HCT116 (cell line): ENCODE data around the gene YDJC. TPM values are rescaled to one million over a fixed set of nuclear protein-coding genes. Genes with fewer than 3 reads are reported as not detected.

Experiments
- ATAC-seq: fragments of 200-7000 bp; cut with Tn5 transposase; 2 replicates; pipeline ENCODE4 v1.9.1; 2020; ENCODE audit warnings: mild to moderate bottlenecking, moderate library complexity
- BruUV-seq: library from RNA; stranded (reverse); fragments of 400-500 nt; replicated peaks from 2 replicates; lab custom pipeline; 2021; lab: Mats Ljungman, UMichigan
- CTCF ChIA-PET: fragments of 300-600 bp; sonication (Branson Sonifier 250); formaldehyde crosslinking; loops from one replicate; lab custom pipeline; 2021; ENCODE audit warnings: antibody characterized with exemption; lab: Charles Lee
- POLR2A ChIA-PET: fragments of 300-600, 350-600 bp; sonication (Branson Sonifier 250); formaldehyde crosslinking; loops from one replicate; lab custom pipeline; 2021; ENCODE audit warnings: antibody characterized with exemption; lab: Charles Lee
- RAD21 ChIA-PET, 2 experiments: fragments of 300-600 bp; sonication (Branson Sonifier 250); formaldehyde crosslinking; loops; one replicate each; lab custom pipeline; 2023; ENCODE audit warnings: low total read pairs in 2 of 2; ENCODE audit not compliant: uncharacterized antibody in 2 of 2, unreplicated experiment in 2 of 2, low non-redundant PET in 1 of 2; lab: Charles Lee
- DNase-seq: peaks from one replicate; pipeline ENCODE4 v3.0.0-alpha.2; 2010; ENCODE audit warnings: low read depth, low spot score
- H2AFZ ChIP-seq: fragments of 200-600 bp; shearing (Covaris generic), sonication (generic); 2 replicates; pipeline ENCODE4 v1.6.1; 2017; ENCODE audit warnings: low read depth, mixed run types, mixed read lengths, antibody characterized with exemption, low read length; ENCODE audit not compliant: poor library complexity, severe bottlenecking
- H3K27ac ChIP-seq: 2 replicates; pipeline ENCODE4 v1.5.1; 2012; ENCODE audit warnings: low read depth, low read length
- H3K27me3 ChIP-seq: fragments of 200-600 bp; sonication (generic); 2 replicates; pipeline ENCODE4 v1.6.1; 2016; ENCODE audit warnings: mixed run types, low read length, mixed read lengths; ENCODE audit not compliant: insufficient read depth
- H3K36me3 ChIP-seq, 2 experiments: fragments of 200-500 bp in 1 of 2; fragments of 200-600 bp in 1 of 2; sonication (Bioruptor generic) in 1 of 2; sonication (generic) in 1 of 2; 2 replicates each; pipeline versions ENCODE4 v1.5.1 to v1.6.1; 2014 to 2016; ENCODE audit warnings: low read length in 2 of 2, inconsistent platforms in 1 of 2, mixed read lengths in 1 of 2, mixed run types in 1 of 2; ENCODE audit not compliant: insufficient read depth in 2 of 2, control insufficient read depth in 1 of 2
- H3K4me1 ChIP-seq, 2 experiments: fragments of 200-600 bp in 1 of 2; sonication (generic) in 1 of 2; 2 replicates each; pipeline versions ENCODE4 v1.5.1 to v1.6.1; 2012 to 2017; ENCODE audit warnings: low read length in 2 of 2, inconsistent platforms in 1 of 2, mild to moderate bottlenecking in 1 of 2, mixed read lengths in 1 of 2, mixed run types in 1 of 2, moderate library complexity in 1 of 2; ENCODE audit not compliant: insufficient read depth in 2 of 2, control insufficient read depth in 1 of 2
- H3K4me2 ChIP-seq: fragments of 200-600 bp; sonication (generic); 2 replicates; pipeline ENCODE4 v1.6.1; 2017; ENCODE audit warnings: mixed run types, low read length, mixed read lengths
- H3K4me3 ChIP-seq, 2 experiments: fragments of 200-600 bp in 1 of 2; sonication (generic) in 1 of 2; replicated peaks in 1 of 2; 2 replicates each; pipeline ENCODE4 v1.5.1; 2011 to 2016; ENCODE audit warnings: low read length in 2 of 2, control low read depth in 1 of 2, low read depth in 1 of 2, mild to moderate bottlenecking in 1 of 2, mixed read lengths in 1 of 2, mixed run types in 1 of 2
- H3K79me2 ChIP-seq: fragments of 200-600 bp; sonication (generic); 2 replicates; pipeline ENCODE4 v1.6.1; 2017; ENCODE audit warnings: mild to moderate bottlenecking, mixed run types, low read length, moderate library complexity, mixed read lengths; ENCODE audit not compliant: insufficient read depth
- H3K9ac ChIP-seq: fragments of 200-600 bp; sonication (generic); 2 replicates; pipeline ENCODE4 v1.6.1; 2016; ENCODE audit warnings: low read length, mixed read lengths
- H3K9me2 ChIP-seq: fragments of 200-600 bp; sonication (generic), shearing (Covaris generic); 2 replicates; pipeline ENCODE4 v1.6.1; 2017; ENCODE audit warnings: mixed run types, mild to moderate bottlenecking, moderate library complexity; ENCODE audit not compliant: insufficient read depth
- H3K9me3 ChIP-seq, 2 experiments: fragments of 200-500 bp in 1 of 2; fragments of 200-600 bp in 1 of 2; sonication (Bioruptor generic) in 1 of 2; sonication (generic) in 1 of 2; 2 replicates each; pipeline ENCODE4 v1.6.1; 2014 to 2017; ENCODE audit warnings: low read length in 2 of 2, mixed read lengths in 2 of 2, inconsistent platforms in 1 of 2, low read depth in 1 of 2, mild to moderate bottlenecking in 1 of 2, mixed run types in 1 of 2, moderate library complexity in 1 of 2; ENCODE audit not compliant: control insufficient read depth in 1 of 2, insufficient read depth in 1 of 2
- H4K20me1 ChIP-seq: fragments of 200-600 bp; sonication (generic), shearing (Covaris generic); 2 replicates; pipeline ENCODE4 v1.6.1; 2017; ENCODE audit warnings: mixed run types, mild to moderate bottlenecking, moderate library complexity; ENCODE audit not compliant: insufficient read depth
- CBX3 ChIP-seq: IDR thresholded peaks from 2 replicates; pipeline ENCODE4 v1.6.1; 2012; ENCODE audit warnings: low read depth
- CEBPB ChIP-seq: IDR thresholded peaks from 2 replicates; pipeline ENCODE4 v1.6.1; 2012; ENCODE audit warnings: low read depth
- EGR1 ChIP-seq: IDR thresholded peaks from 2 replicates; pipeline ENCODE4 v1.6.1; 2012; ENCODE audit warnings: low read depth
- ELF1 ChIP-seq: IDR thresholded peaks from 2 replicates; pipeline ENCODE4 v1.6.1; 2012; ENCODE audit warnings: low read depth, borderline replicate concordance
- EZH2 ChIP-seq: fragments of 200-600 bp; sonication (generic); IDR thresholded peaks from 2 replicates; pipeline ENCODE4 v1.6.1; 2017; ENCODE audit warnings: antibody characterized with exemption, mixed run types
- FOSL1 ChIP-seq: IDR thresholded peaks from 2 replicates; pipeline ENCODE4 v1.6.1; 2012; ENCODE audit warnings: low read depth
- JUND ChIP-seq: IDR thresholded peaks from 2 replicates; pipeline ENCODE4 v1.6.1; 2012
- RAD21 ChIP-seq: IDR thresholded peaks from 2 replicates; pipeline ENCODE4 v1.6.1; 2012; ENCODE audit warnings: low read depth, mild to moderate bottlenecking
- SP1 ChIP-seq: IDR thresholded peaks from 2 replicates; pipeline ENCODE4 v1.6.1; 2012; ENCODE audit warnings: low read depth
- SRF ChIP-seq: IDR thresholded peaks from 2 replicates; pipeline ENCODE4 v1.6.1; 2012; ENCODE audit warnings: low read depth
- TCF7L2 ChIP-seq: IDR thresholded peaks from 2 replicates; pipeline ENCODE4 v1.7.0; 2011; ENCODE audit warnings: borderline replicate concordance, inconsistent platforms; ENCODE audit not compliant: insufficient read depth, insufficient read length; ENCODE audit errors: extremely low read depth
- YY1 ChIP-seq: IDR thresholded peaks from 2 replicates; pipeline ENCODE4 v1.6.1; 2011; ENCODE audit warnings: low read length, low read depth, moderate library complexity, mild to moderate bottlenecking; ENCODE audit not compliant: insufficient replicate concordance; ENCODE audit errors: extremely low read depth
- ZFX ChIP-seq: fragments of 450-650 bp; IDR thresholded peaks from 2 replicates; pipeline ENCODE4 v1.6.1; 2017
- ZNF274 ChIP-seq: fragments of 200-500 bp; sonication (Bioruptor generic); IDR thresholded peaks from 2 replicates; pipeline ENCODE4 v1.6.1; 2014; ENCODE audit warnings: mild to moderate bottlenecking, low read depth, low read length, inconsistent platforms
- intact Hi-C: fragments of 100-400 bp; cut with micrococcal nuclease; formaldehyde crosslinking; loops from 2 replicates; pipeline ENCODE4 v1.10.0; 2022
- total RNA-seq: library from RNA; stranded (reverse); gene quantifications from one replicate; pipeline ENCODE4 v1.2.1, GENCODE V29; 2021; ENCODE audit not compliant: unreplicated experiment
- TF ChIP-seq, protein P1 (sequence below): IDR thresholded peaks from 2 replicates; pipeline ENCODE4 v1.6.1; 2012; ENCODE audit warnings: low read depth
- TF ChIP-seq, protein P2 (sequence below): IDR thresholded peaks from 2 replicates; pipeline ENCODE4 v1.6.1; 2011; ENCODE audit warnings: mild to moderate bottlenecking, low read length, moderate library complexity; ENCODE audit not compliant: insufficient replicate concordance; ENCODE audit errors: extremely low read depth
- TF ChIP-seq, protein P3 (sequence below): IDR thresholded peaks from 2 replicates; pipeline ENCODE4 v1.6.1; 2012
- TF ChIP-seq, protein P4 (sequence below), 3 experiments: fragments of 200-600 bp in 1 of 3; sonication (generic) in 1 of 3; IDR thresholded peaks in 2 of 3; conservative IDR thresholded peaks in 1 of 3; 2 replicates each; pipeline ENCODE4 v1.5.1; 2012 to 2017; ENCODE audit warnings: low read depth in 2 of 3, low read length in 2 of 3, antibody characterized with exemption in 1 of 3, borderline replicate concordance in 1 of 3, control low read depth in 1 of 3, mild to moderate bottlenecking in 1 of 3, mixed read lengths in 1 of 3, mixed run types in 1 of 3, moderate library complexity in 1 of 3; ENCODE audit not compliant: insufficient read depth in 1 of 3

The YDJC gene
- total RNA-seq, 1 experiment from 2014 or later: 78.3 TPM

DNA sequence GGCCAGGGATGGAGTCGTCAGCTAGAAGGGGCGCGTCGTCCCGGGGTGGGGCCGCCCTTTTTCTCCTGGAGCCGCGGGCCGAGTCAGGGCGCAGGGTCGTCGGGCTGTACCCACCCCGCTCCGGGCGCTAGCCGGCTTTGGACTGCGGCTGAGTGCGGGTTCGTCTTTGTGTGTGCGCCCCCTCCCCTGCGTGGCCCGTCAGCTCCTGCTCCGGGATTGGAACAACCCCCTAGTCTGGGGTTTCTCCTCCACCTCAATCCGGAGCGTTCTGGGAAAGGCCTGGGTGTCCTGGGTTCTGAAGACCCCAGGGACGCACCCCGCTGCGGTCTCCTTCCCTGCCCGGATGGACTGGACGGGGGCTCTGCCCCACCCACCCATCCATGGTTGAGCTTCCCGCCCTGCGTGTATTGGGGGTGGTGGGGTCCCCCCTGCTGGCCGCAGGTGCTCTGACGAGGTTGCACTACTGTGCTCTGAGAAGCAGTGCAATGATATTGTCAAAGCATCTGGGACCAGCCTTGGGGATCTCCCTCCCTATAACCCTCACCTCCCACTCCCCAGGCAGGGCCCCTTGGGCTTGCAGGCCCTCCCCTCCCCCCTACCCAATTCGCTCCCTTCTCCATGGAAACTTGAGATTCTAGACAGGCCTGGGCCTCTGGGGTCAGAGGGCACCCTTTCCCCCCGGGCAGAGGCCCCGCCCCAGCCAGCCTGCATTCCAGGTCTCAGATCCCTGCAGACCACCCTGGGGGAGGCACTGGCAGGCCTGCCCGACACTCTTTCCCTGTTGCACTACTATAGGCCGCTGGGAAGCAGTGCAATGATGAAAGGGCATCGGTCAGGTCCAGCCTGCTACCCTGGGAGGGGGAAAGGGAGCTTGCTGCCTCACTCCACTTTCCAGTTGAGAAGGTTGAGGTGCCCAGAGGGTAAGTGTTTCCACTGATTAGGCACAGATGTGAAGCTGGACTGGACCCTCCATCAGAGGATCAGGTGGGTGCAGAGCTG, 23.0 kb upstream of the YDJC start:
- H4K20me1 ChIP-seq: no peaks in the 10 kb centered on the region
- H3K79me2 ChIP-seq: peaks cover 8% of the 10 kb centered on the region; the same call in 1 of the 2 replicates
- peaks cover 3 to 8% of the 10 kb centered on the region in 2 experiments; a peak in 3 of 4 replicates for H3K36me3 ChIP-seq
- peak overlapping the region; percentile 83 for H3K9ac ChIP-seq
- H3K9me2 ChIP-seq: no peaks in the 10 kb centered on the region
- peaks cover 7 to 30% of the 10 kb centered on the region in 2 experiments for H3K4me1 ChIP-seq
- BruUV-seq: TSS peak; percentile 53
- POLR2A ChIA-PET: interaction anchor here (1.2 to 1.4 kb wide), 2 partner anchors 10 to 13 kb away, joined by 3 to 4 read pairs; partner anchors contain the start of gene PPIL2
- no peaks in the 10 kb centered on the region for H3K9me3 ChIP-seq
- H3K4me2 ChIP-seq: peak overlapping the region; percentile 92
- intact Hi-C loops: loop anchor here (5.0 kb wide), 1 partner anchor 214 kb away; the partner anchor contains the start of gene MAPK1
- CTCF ChIA-PET: interaction anchor here (1.0 to 1.8 kb wide), 2 partner anchors 10 to 23 kb away, joined by 3 to 7 read pairs; no protein-coding TSS in a partner anchor
- no peak for DNase-seq
- ATAC-seq: peak; percentile 12
- RAD21 ChIA-PET: no interaction called here
- peak overlapping the region; percentile 73 for H3K27ac ChIP-seq
- no peaks in the 10 kb centered on the region for H3K27me3 ChIP-seq
- H3K4me3 ChIP-seq: peak overlapping the region; percentile 67 to 83
- H2AFZ ChIP-seq: no peak overlapping the region
- TF ChIP-seq YY1 (no peak), ZNF274 (no peak), ELF1 (no peak), EZH2 (no peak), RAD21 (no peak), TCF7L2 (no peak), FOSL1 (no peak), ZFX (no peak), CEBPB (no peak), JUND (no peak), SP1 (no peak), SRF (no peak), EGR1 (no peak), CBX3 (no peak)
- TF ChIP-seq, protein P1, sequence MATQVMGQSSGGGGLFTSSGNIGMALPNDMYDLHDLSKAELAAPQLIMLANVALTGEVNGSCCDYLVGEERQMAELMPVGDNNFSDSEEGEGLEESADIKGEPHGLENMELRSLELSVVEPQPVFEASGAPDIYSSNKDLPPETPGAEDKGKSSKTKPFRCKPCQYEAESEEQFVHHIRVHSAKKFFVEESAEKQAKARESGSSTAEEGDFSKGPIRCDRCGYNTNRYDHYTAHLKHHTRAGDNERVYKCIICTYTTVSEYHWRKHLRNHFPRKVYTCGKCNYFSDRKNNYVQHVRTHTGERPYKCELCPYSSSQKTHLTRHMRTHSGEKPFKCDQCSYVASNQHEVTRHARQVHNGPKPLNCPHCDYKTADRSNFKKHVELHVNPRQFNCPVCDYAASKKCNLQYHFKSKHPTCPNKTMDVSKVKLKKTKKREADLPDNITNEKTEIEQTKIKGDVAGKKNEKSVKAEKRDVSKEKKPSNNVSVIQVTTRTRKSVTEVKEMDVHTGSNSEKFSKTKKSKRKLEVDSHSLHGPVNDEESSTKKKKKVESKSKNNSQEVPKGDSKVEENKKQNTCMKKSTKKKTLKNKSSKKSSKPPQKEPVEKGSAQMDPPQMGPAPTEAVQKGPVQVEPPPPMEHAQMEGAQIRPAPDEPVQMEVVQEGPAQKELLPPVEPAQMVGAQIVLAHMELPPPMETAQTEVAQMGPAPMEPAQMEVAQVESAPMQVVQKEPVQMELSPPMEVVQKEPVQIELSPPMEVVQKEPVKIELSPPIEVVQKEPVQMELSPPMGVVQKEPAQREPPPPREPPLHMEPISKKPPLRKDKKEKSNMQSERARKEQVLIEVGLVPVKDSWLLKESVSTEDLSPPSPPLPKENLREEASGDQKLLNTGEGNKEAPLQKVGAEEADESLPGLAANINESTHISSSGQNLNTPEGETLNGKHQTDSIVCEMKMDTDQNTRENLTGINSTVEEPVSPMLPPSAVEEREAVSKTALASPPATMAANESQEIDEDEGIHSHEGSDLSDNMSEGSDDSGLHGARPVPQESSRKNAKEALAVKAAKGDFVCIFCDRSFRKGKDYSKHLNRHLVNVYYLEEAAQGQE: no peak
- TF ChIP-seq, protein P2, sequence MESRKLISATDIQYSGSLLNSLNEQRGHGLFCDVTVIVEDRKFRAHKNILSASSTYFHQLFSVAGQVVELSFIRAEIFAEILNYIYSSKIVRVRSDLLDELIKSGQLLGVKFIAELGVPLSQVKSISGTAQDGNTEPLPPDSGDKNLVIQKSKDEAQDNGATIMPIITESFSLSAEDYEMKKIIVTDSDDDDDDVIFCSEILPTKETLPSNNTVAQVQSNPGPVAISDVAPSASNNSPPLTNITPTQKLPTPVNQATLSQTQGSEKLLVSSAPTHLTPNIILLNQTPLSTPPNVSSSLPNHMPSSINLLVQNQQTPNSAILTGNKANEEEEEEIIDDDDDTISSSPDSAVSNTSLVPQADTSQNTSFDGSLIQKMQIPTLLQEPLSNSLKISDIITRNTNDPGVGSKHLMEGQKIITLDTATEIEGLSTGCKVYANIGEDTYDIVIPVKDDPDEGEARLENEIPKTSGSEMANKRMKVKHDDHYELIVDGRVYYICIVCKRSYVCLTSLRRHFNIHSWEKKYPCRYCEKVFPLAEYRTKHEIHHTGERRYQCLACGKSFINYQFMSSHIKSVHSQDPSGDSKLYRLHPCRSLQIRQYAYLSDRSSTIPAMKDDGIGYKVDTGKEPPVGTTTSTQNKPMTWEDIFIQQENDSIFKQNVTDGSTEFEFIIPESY: no peak
- TF ChIP-seq, protein P3, sequence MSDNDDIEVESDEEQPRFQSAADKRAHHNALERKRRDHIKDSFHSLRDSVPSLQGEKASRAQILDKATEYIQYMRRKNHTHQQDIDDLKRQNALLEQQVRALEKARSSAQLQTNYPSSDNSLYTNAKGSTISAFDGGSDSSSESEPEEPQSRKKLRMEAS: no peak
- TF ChIP-seq, protein P4, sequence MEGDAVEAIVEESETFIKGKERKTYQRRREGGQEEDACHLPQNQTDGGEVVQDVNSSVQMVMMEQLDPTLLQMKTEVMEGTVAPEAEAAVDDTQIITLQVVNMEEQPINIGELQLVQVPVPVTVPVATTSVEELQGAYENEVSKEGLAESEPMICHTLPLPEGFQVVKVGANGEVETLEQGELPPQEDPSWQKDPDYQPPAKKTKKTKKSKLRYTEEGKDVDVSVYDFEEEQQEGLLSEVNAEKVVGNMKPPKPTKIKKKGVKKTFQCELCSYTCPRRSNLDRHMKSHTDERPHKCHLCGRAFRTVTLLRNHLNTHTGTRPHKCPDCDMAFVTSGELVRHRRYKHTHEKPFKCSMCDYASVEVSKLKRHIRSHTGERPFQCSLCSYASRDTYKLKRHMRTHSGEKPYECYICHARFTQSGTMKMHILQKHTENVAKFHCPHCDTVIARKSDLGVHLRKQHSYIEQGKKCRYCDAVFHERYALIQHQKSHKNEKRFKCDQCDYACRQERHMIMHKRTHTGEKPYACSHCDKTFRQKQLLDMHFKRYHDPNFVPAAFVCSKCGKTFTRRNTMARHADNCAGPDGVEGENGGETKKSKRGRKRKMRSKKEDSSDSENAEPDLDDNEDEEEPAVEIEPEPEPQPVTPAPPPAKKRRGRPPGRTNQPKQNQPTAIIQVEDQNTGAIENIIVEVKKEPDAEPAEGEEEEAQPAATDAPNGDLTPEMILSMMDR (IDR thresholded peaks at IDR 0.05 in 2 of 3, conservative IDR thresholded peaks at IDR 0.05 in 1 of 3; ENCODE audit: borderline replicate concordance in 1 of 3, insufficient read depth in 1 of 3, low read depth in 2 of 3, low read length in 2 of 3): no peak
